ENCODE data around the gene MAGOHB.
"Not testable (repeated sequence)": the region's sequence is repeated elsewhere in the genome, so short reads cannot be mapped to it uniquely, and the experiment has no call there.

The MAGOHB gene

GRCh38 chr12:10615532-10615931 is 2.1 kb upstream of the MAGOHB start:
- DNase-seq (ENCODE audit: low read depth in 2 of 2) = no peak
- no peak overlapping the region for H3K4me3 ChIP-seq (replicated peaks in 1 of 2; ENCODE audit: low read depth in 2 of 2, low read length in 2 of 2)
- TF ChIP-seq, protein P1, sequence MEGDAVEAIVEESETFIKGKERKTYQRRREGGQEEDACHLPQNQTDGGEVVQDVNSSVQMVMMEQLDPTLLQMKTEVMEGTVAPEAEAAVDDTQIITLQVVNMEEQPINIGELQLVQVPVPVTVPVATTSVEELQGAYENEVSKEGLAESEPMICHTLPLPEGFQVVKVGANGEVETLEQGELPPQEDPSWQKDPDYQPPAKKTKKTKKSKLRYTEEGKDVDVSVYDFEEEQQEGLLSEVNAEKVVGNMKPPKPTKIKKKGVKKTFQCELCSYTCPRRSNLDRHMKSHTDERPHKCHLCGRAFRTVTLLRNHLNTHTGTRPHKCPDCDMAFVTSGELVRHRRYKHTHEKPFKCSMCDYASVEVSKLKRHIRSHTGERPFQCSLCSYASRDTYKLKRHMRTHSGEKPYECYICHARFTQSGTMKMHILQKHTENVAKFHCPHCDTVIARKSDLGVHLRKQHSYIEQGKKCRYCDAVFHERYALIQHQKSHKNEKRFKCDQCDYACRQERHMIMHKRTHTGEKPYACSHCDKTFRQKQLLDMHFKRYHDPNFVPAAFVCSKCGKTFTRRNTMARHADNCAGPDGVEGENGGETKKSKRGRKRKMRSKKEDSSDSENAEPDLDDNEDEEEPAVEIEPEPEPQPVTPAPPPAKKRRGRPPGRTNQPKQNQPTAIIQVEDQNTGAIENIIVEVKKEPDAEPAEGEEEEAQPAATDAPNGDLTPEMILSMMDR (IDR thresholded peaks at IDR 0.05; ENCODE audit: low read depth, low read length) = no peak

GRCh38 chr12:10614056-10614370 is 604 bp upstream of the MAGOHB start:
- DNase-seq (ENCODE audit: low read depth in 2 of 2) = no peak
- peak overlapping the region; percentile 75 to 94 for H3K4me3 ChIP-seq (replicated peaks in 1 of 2; ENCODE audit: low read depth in 2 of 2, low read length in 2 of 2)
- TF ChIP-seq, protein P1 (IDR thresholded peaks at IDR 0.05; ENCODE audit: low read depth, low read length) = no peak

GRCh38 chr12:10612984-10613348 is 443 bp downstream of the MAGOHB start:
- TF ChIP-seq, protein P1 (IDR thresholded peaks at IDR 0.05; ENCODE audit: low read depth, low read length) = no peak
- peak overlapping the region; percentile 75 to 94 for H3K4me3 ChIP-seq (replicated peaks in 1 of 2; ENCODE audit: low read depth in 2 of 2, low read length in 2 of 2)
- DNase-seq (ENCODE audit: low read depth in 2 of 2) = peak; percentile 7 to 17

GRCh38 chr12:10612110-10612509 is 1.3 kb downstream of the MAGOHB start:
- TF ChIP-seq, protein P1 (IDR thresholded peaks at IDR 0.05; ENCODE audit: low read depth, low read length) = no peak
- H3K4me3 ChIP-seq (replicated peaks in 1 of 2; ENCODE audit: low read depth in 2 of 2, low read length in 2 of 2) = peak overlapping the region in 1 of 2 donors; percentile 75
- DNase-seq (ENCODE audit: low read depth in 2 of 2) = no peak

- not testable (repeated sequence) for DNase-seq (ENCODE audit: low read depth in 2 of 2); H3K4me3 ChIP-seq (replicated peaks in 1 of 2; ENCODE audit: low read depth in 2 of 2, low read length in 2 of 2)
Measured at GRCh38 chr12:10611258-10611657, 2.2 kb downstream of the MAGOHB start.

- DNase-seq (ENCODE audit: low read depth in 2 of 2) = no peak
- H3K4me3 ChIP-seq (replicated peaks in 1 of 2; ENCODE audit: low read depth in 2 of 2, low read length in 2 of 2) = no peak overlapping the region
- TF ChIP-seq, protein P1 (IDR thresholded peaks at IDR 0.05; ENCODE audit: low read depth, low read length) = no peak
Measured at GRCh38 chr12:10610188-10610587, 3.2 kb downstream of the MAGOHB start.

GRCh38 chr12:10607885-10608458 is 5.4 kb downstream of the MAGOHB start:
- H3K4me3 ChIP-seq (replicated peaks in 1 of 2; ENCODE audit: low read depth in 2 of 2, low read length in 2 of 2) = no peak overlapping the region
- peak; percentile 42 for DNase-seq (ENCODE audit: low read depth in 2 of 2)
- TF ChIP-seq, protein P1 (IDR thresholded peaks at IDR 0.05; ENCODE audit: low read depth, low read length) = peak; percentile 43

All from cardiac fibroblast (primary cell).